OCI-M2 (cell line): ENCODE results near the gene DSE.
"Not testable (repeated sequence)": the region's sequence is repeated elsewhere in the genome, so short reads cannot be mapped to it uniquely, and the experiment has no call there.

Source experiments
- DNase-seq: peaks from one replicate; lab custom pipeline; 2025; ENCODE audit not compliant: unreplicated experiment; lab: John Stamatoyannopoulos, UW

DSE gene

DNA sequence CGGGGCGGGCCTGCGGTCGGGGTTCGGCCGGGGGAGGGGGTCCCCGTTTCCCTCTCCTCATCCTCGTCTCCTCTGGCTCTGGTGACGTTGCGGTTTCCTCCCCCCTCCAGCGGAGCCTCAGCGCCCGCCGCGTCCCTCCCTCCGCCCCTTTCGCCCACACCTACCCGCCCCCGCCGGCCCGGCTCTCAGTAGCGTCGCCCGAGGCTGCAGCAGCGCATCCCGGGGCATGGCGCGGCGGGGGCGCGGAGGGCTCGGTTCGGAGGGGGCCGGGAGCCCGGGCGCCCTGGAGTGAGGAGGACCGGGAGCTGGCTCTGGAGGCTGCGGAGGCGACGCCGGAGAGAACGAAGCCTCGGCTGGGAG lies at the start of gene DSE:
TSS of gene DSE (plus strand) at position 188 of the 360 bp plus-strand sequence. CDS start 28,304 bp downstream, outside the sequence.
- no peak for DNase-seq

DNA sequence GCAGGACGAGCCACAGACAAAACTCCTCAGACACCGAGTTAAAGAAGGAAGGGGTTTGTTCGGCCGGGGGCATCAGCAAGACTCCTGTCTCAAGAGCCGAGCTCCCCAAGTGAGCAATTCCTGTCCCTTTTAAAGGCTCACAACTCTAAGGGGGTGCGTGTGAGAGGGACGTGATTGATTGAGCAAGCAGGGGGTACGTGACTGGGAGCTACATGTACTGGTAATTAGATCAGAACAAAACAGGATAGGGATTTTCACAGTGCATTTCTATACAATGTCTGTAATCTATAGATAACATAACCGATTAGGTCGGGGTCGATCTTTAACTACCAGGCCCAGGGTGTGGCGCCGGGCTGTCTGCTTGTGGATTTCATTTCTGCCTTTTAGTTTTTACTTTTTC lies 48.8 kb upstream of the DSE start:
- DNase-seq: not testable (repeated sequence)

DNA sequence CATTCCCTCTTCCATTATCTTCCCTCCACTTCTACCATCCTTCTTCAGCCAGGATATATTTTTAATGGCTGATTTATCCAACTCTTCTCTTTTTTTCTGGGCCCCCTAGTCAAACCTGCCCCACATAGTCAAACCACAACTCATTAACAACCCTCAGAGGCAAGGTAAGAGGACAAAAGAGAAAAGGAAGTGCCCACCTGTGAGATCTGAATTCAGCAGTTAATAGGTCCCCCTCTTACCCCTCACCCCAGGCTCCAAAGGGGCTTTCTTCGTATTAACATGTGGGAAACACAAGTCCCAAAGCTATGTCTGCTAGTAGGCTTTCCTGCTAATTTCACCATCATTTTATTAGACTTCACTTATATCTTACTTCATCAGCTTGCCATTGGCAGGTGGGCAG lies 46.9 kb upstream of the DSE start:
- DNase-seq: no peak

DNA sequence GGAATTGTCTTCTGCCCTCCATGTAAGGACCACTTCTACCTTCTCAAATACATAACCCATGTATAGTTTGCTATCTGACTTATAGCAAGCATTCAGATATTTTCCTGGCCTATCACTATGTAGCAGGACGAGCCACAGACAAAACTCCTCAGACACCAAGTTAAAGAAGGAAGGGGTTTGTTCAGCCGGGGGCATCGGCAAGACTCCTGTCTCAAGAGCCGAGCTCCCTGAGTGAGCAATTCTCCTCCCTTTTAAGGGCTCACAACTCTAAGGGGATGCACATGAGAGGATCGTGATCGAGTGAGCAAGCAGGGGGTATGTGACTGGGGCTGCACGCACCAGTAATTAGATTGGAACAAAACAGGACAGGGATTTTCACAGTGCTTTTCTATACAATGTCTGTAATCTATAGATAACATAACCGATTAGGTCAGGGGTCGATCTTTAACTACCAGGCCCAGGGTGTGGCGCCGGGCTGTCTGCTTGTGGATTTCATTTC lies 45.1 kb upstream of the DSE start:
- not testable (repeated sequence) for DNase-seq

DNA sequence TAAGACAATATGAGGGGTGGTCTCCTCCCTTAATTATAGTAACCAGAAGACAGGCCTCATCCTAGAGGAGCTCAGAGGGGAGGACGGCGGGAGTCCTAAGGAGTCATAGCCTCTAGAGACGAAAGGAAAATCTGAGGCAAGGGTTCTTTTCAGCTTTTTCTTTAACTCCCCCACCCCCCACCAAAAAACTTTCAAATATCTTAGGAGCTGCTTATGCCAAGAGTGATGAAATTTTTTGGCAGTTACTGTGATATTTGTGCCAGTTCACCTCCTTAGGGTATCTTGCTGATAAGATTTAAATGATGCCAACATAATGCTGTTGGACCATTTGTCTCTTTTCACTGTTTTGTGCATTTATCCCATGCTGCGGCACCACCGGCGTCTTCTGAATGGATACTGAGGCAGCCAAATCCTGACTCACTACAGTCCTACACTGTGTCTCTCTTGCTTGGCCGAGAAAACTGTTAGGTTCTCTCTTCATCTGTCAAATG lies 44.5 kb upstream of the DSE start:
- no peak for DNase-seq

DNA sequence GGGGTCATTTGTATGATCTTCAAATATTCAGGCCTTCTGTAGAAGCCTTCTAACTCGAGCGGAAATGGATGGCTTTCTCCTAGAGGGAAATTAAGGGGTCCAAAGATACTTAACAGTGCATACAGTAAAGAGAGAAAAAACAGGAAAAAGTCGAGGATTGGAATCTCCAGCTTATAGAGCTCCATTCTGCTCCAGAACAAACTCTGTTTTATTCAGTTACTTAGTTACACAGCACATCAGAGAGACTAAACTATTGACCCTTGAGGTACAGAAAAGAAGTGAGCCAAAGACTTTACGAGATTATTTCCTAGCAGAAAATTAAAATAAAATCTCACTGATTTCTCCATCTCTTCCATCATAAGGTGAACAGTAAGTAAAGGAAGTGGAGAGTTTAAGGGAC lies 43.8 kb upstream of the DSE start:
- no peak for DNase-seq

DNA sequence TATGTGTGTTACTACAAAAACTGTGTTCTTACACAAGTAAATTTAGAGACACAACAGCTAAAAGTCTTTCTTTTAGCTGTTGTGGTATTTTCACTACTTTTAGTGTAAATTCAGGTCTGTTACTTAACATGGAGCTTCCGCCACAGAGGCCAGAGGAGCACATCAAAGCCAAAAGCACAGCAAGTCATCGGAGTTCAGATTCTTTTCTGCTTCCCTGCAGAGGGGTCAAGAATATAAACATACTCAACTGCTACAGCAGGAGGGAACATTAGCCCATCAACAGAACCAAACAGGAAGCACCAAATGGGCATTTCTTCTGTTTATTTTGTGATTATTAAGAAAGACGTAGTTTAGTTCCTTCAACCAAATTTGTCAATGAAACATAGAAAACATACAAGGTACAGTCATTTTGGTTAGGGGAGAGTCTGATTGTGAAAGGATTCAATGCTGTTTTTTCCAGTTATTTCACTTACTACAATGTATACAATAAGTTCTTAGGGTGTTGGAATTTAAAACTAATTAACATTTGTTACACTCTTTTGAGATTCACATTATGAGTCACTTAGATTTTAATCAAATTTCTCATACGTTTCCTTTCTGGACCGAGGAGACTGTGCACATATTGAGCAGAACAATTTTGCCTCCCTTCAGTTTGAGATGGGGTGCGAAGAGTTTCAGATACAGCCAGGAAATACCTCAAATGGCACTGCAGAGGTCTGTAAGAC lies 42.8 kb upstream of the DSE start:
- DNase-seq: no peak

DNA sequence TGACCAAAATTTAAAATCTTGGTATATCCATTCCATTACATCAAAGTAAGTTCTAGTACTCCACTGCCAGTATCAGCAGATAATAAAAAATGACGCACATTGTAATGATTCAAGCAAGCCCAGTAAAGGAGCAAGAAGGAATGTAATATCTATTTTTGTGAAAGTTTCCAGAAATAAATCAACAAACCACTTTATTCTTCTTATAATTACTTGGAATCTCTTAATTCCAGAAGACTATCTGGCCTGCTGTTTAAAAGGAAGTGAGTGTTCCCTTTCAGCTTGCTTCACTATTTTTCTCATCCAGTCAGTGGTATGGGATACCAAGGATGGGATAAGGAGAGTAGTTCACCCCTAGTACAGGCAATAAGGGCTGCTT lies 42.2 kb upstream of the DSE start:
- DNase-seq: no peak

DNA sequence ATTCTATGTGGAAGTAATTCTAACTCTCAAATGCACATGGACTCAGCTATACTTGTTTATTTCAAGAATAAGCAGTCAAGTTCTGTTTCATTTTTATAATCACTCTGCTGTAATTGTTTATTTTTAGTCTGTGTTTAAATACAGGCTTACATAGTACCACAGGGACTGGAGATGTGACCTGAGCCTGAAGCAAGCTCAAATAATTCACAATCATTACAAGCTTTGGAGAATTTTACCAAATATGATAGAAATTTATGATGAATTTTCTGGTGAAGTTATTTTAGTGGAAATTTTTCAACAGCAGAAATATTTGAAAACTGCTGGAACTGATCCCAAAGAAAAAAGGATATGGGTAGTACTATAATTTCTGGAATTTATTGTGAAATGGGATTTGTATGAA lies 41.6 kb upstream of the DSE start:
- no peak for DNase-seq

DNA sequence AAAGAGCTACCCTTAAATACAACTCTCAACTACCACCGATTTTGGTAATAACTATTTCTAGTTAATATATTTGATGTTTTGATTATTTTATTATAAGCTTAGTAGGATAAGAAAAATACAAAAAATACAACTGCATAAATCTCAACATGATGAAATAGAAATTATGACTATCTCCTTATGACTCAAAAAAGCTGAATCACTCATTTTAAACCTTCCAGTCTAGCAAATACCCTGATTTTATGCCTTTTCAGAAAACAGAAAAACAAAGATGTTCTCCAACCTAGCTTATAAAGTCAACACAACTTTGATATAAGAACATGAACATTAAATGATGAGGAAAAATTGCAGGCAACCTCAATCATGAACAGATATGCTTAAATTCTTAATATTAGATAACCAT lies 40.2 kb upstream of the DSE start:
- no peak for DNase-seq

DNA sequence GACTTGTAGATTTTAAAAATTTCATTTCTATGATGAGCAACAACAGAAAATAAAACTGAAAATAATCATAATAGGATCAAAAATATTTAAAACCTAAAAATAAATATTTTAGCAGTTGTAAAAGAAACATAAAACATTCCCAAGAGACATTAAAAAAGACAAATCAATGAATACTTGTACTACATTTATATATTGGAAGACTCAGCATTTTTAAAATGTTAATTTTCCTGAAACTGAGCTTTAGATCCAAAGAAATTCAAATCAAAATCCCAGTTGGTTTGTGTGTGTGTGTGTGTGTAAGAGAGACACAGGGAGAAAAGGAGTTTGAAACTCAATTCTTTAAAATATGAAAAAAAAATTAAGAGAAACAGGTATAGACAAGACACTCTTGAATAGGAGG lies 38.7 kb upstream of the DSE start:
- no peak for DNase-seq

DNA sequence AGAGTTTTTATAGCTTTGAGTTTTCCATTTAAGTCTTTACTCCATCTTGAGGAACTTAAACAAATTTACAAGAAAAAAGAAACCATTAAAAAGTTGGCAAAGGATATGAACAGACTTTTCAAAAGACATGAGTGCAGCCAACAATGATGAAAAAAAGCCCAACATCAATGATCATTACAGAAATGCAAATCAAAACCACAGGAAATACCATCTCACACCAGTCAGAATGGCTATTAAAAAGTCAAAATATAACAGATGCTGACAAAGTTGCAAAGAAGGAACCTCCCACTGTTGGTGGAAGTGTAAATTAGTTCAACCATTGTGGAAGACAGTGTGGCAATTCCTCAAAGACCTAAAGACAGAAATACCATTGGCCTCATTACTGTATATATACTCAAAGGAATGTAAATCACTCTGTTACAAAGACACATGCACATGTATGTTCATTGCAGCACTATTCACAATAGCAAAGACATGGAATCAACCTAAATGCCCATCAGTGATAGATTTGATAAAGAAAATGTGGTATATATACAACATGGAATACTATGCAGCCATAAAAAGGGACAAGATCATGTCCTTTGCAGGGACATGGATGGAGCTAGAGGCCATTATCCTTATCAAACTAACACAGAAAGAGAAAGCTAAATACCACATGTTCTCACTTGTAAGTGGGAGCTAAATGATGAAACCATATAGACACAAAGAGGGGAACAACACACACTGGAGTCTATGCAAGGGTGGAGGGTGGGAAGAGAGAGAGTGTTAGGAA lies 35.9 kb upstream of the DSE start:
- not testable (repeated sequence) for DNase-seq

DNA sequence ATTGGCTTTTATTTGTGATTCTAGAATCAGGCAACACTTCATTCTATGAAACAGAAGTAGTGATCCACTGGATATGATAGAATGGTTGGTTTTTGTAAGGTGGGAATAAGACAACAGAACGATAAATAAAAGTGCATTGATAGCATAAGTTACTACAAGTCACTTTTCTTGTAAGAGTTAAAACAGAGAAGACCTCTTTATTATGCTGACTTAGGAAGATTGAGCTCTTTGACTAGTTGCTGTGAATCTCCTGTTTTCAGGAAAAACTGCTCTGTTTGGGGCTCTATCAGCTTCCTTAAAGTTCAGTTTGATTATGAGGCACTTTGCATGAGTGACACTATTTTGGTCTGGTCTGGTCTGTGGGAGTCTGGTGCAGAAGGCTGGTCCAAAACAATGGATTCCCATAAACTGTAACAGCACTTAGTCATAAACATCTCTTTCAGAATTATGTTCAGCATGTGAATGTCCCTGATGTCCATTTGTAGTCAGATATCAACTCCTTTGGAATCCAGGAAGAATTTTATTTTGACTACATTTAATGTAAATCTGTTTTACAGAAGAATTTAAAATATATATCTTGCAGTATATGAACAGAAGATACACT lies 35.0 kb upstream of the DSE start:
- no peak for DNase-seq

DNA sequence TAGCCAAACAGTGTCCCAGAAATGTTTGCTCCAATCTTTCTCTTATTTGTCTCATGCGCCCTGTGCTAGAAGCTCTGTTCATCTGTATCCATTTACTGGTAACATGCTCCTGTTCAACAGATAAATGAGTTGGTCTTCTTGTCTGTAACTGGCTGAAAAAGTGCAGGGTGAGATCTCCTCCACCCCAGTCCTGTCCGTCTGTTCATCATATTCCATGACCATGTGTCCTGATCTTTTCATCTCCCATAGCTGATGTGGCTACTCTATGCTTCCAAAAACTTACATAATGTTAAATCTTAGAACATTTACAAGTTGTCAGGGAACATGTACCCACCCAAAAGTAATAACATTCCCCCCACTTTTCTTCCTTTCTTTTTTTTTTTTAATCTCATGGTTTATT lies 31.8 kb upstream of the DSE start:
- DNase-seq: no peak

DNA sequence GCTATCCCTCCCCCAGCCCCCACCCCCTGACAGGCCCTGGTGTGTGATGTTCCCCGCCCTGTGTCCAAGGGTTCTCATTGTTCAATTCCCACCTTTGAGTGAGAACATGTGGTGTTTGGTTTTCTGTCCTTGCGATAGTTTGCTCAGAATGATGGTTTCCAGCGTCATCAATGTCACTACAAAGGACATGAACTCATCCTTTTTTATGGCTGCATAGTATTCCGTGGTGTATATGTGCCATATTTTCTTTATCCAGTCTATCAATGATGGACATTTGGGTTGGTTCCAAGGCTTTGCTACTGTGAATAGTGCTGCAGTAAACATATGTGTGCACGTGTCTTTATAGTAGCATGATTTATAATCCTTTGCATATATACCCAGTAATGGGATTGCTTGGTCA lies 30.1 kb upstream of the DSE start:
- not testable (repeated sequence) for DNase-seq

DNA sequence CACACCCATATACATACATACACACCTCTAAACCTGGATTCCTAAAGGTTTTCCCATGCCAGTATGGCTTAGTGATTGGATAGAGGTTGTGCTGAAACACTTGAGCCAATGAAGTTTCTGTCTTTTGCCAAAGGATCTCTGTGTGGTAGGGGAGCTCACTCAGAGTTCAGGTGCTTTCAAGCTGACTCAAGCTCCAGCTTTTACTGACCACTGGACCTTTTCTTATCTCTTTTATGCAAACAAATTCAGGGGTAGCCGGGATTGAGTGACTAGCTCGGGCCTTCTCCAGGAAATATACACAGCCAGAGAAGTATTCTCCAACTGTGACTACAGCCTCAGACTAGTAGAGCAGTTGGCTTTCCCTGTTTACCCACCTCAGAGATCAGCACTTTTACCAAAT lies 21.5 kb upstream of the DSE start:
- no peak for DNase-seq

DNA sequence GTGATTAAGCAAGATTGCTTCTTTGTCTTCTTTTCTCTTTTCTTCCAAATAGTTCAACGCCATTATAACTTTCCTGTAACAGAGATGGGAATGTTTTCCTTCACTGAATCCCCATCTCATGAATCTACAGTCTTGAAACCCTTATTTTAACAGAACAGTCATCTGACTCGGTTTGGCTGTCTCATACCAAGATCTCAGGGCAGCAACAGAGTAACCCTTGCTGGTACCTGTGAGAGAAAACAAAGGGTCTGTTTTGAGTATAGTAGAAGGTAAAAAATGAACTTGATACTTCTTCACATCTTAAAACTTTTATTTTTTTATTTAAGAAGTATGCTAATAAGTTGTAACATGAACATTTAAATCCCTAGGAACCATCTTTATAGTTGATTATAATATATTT lies 19.6 kb upstream of the DSE start:
- no peak for DNase-seq

DNA sequence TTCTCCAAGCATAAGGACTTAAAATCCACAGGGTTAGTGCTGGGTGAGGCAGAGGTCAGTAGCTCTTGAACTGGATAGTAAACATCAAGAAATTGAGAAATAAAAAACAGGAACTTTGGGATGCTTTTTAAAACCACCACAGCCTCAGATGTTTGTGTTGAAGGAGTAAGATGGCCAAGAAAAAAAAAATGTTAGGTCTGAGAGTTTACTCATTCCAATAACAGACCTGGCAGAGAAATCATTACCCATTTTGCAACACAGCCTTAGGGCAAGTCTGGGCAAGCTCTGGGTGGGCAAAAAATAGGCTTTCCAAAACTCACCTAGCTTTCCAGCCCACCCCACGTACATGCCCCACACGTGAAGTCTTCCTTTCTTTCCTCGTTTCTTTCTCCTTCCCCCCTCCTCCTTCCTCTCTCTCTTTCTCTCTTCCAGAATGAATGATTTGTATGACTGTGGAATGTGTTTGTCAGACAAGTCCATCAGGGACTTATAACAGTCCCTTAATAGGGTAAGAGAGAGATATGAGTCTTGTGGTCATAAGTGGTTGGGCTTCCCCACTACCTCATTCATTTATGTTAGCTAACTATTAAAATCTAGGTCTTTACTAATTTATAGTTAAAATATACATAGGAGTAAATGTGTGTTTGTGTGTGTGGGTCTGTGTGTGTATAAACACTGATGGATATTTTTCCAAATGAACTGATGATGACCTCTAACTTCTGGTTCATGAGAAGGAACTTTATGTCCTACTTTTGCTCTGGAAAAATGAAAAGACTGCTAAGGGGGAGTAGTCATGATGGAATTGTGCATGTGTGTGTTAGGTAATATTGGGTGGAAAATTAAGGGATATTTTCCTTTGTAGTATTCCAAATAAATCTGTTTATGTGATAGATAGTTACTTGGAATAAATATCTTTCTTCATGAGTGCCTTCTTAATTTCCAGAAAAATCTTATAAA lies 18.0 kb upstream of the DSE start:
- DNase-seq: no peak

DNA sequence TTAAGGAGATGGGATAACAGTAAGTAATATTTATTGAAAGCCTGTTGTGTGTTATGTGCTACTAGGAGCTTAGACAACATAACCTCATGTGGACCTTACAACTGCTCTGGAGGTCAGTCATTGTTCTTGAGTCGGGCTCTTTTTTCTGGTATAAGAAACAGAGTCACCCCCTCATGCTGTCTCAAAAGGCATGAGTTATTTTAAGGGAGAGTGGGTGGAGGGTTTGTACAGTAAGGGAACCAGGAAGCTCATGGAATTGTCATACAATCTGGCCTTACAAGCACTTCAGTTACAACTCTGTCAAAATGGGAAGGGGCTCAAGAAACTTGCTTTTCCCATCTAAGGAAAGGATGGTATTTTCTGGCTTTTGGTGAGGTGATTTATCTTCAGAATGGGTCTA lies 16.5 kb upstream of the DSE start:
- DNase-seq: no peak

DNA sequence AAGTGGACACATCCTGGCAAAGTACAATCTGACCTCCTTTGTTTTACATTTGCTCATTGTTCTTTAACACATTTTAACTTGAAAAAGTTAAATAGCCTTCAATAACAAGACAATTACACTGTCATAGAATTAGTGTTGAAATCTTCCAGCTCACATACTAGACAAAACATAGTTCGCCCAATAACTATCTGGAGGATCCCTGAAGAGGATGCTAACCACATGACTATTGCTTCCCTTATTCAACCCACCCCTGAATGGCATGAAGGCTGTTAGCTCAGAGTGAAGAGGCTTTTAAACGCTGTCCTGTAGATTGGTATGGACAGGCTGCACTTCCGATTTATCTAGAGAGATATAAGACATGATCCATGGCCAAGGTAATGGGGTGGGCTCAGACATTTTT lies 15.0 kb upstream of the DSE start:
- DNase-seq: no peak

DNA sequence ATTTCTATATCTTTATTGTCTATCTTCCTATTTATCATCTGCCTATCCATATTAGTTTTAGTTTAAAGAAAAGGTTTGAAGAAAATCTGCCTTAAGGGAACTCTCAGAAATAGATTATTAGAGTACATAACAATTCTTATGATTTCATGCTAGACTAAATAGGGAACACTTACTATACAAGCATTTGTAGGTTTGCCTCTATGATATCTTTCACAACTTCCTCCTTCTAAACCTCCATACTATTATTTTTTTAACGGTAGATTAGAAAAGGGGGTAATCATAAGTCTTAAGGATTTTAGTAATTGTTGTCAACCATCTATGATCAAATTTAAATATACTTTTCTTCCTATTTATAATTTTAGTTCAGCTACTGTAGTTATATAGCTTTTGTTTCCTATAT lies 11.6 kb upstream of the DSE start:
- no peak for DNase-seq
